Hepatic stellate cell (primary cell): ENCODE measurements around the gene UPK3A.

ENCODE experiments used
- DNase-seq: peaks from one replicate; pipeline ENCODE4 v3.0.0; 2011; ENCODE audit warnings: low spot score

The UPK3A gene

DNA sequence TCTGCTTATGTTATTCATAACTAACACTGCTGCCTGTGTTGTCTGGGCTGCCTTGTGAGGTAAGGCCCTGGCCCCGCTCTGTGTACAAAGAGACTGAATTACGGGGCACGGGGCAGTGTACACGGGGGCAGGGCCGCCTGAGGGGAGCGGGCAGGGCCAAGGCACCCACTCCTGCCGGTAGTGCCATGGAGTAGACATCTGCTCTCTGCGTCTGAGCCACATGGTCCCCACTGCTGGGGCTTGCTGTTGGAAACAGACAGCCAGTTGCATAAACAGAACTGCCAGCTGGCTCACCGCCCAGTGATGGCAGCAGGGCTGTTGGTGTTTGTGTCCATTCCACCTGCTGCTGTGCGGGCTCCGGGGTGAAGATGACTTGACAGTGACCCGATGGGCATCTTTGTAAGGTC is 44.8 kb downstream of the UPK3A start:
- no peak for DNase-seq

DNA sequence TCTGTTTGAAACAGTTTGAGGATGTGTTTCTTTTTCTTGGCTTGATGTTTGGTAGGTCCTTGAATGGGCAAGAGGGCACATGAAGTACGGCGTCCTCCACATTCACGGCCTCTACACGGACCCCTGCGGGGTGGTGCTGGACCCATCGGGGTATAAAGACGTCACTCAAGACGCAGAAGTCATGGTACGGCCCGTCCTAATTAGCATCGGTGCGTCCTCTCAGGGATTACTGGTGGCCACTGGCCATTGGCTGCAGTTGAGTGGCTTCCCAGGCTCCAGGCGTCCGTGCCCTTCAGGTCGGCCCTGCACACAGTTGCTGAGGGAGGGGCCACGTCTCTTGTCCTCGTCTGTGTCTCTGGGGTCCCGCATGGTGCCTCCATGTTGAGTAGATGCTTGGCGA is 45.8 kb downstream of the UPK3A start:
- no peak for DNase-seq

DNA sequence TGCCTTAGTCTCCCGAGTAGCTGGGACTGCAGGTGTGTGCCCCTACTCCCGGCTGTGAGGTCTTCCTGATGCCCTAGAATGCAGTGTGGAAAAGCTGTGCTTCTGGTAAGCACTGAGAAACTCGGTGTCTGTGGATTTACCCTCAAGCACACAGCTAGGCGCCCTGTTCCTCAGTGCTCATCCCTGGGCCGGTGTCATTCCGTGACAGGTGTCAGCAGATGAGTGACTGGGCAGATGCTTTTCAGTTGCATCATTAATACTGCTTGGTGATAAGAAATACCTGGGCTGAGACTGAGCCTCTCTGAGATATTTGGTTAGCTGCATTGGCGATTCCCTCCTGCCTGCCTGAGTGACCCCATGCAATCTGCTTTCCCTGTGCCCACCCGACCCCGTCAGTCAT is 46.7 kb downstream of the UPK3A start:
- no peak for DNase-seq

DNA sequence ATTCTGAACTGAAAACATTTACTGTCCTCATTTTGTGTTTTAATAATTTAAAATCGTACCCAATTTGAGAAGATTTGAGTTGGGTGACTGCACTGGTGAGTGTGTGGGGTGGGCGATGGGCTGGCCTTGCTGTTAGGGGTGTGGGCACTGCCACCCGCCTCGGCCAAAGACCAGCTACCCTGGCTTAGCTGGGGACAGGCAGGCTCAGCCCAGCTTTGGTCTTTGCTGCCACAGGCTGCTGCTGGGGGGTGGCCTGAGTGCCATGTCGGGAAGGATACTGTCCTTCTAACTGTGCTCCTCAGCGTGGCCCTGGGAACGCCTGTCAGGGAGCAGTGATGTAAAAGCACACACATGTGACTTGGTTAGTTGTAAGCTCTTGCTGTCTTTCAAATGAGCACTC is 47.3 kb downstream of the UPK3A start:
- DNase-seq, result no peak

DNA sequence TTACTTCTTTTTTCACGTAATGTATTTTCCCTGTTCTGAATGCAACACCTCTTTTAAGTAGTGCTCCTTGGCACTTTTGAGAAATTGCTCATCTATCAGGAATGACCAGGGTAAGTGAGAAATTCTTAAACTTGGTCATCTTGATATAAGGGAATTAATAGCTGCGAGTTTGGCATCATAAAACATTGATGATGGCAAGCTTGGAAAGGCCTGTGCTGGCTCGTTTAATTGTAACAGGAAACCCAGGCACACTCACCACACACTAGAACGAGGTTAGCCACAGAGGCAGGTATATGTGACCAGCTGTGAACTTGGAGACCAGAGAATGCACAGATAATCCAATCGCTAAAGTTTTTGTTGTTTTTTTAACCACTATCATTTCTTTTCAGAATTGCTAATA is 49.3 kb downstream of the UPK3A start:
- DNase-seq, result no peak

DNA sequence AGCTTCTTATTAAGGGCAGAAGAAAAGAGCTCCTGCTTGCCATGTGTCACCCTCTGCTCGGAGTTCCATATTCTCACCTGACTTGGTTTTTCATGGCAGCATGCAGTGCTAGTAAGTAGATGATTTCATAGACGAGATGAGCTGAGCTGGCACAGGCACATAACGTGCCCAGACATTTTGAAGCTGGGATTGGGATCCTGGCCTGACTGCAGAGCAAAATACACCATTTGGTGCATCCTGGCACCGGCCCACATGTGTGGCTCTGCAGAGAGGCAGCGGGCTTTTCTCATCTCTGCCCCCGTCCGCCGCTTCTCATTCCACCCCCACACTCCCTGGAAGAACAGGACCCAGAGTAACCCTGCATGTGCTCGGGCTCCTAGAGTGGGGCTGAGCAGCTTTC is 49.8 kb downstream of the UPK3A start:
- DNase-seq, result no peak

DNA sequence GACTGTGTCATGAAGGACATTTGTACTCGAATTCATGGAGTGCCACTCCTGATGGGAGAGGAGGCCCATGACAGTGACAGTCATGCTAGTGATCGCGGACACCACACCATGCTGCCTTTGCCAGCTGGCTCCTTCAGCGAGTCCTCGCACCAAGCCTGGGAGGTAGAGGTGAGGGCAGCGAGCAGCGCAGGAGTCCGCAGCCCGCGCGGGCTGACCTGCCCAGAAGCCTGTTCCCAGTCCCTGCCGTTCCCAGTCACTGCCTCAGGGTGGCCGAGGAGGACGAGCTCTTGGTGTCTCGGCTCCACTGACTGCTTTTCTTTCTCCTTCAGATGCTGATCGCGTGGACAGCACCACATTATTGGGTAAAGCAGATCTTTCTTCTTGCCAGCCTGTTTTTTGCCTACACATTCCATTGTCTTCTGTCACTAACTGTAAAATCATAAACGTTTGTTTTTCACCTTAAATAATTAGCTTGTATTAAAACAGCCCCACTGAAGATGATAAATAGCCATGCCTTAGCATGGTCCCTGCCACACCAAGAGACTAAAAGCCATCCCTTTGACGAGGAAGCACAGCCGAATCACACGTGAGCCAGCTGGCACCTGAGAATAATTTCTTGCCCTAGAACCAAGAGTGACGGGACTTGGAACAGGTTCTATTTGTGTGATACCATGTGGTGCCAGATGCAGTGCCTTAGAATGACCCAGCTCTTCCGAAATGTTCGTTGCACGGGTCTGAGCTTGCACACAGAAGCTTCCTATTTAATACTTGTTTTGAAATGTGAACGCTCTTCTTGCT is 50.5 kb downstream of the UPK3A start:
- no peak for DNase-seq

DNA sequence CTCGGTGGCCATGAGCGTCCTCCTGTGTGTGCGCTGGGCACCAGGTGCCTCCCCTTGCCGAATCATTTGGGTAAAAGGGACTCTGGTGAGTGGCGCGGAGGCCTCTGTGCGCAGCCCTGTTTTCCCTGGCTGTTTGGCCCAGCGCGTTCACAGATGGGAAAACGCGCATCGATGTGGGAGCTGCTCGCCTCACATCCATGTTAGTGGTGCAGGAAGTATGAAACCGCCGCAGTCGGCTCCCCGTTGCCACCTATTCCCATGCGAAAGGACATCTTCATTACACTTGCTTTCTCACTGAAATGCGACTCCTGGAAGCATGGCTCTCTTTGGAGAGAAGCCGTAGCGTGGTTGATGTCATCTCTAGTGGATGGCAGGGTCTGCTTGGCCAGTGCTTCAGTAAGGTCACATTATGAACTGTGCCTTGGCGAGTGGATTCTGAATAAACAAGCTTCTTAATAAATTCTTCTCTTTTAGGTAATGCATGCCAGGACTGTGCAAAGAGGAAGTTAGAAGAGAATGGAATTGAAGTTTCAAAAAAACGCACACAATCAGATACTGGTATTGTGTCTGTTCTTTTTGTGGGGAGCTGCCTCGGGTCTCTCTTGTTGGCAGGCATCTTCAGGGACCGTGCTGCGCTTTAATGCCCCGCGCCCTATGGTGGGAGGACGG is 51.2 kb downstream of the UPK3A start:
- no peak for DNase-seq

DNA sequence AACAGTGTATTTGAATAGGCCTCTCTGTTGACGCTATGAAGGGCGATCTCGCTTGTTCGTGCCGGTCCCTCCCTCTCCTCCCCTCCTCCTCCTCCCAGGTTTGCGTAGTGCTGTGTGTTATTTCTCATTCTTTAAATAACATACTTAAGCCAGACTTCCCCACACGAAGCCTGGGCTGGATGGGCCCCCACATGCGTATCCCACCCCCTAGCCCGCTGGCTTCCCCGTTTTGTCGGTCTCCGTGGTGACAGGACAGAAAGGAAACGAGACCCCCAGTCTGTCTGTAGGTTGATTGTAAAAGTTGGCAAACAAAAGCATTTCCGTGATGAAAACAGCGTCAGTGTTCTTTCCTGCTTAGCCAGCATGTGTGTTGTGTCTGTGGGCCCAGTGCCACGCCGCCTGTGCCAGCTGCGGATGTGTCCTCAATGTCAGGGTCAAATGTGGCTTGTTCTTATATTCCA is 52.3 kb downstream of the UPK3A start:
- no peak for DNase-seq

DNA sequence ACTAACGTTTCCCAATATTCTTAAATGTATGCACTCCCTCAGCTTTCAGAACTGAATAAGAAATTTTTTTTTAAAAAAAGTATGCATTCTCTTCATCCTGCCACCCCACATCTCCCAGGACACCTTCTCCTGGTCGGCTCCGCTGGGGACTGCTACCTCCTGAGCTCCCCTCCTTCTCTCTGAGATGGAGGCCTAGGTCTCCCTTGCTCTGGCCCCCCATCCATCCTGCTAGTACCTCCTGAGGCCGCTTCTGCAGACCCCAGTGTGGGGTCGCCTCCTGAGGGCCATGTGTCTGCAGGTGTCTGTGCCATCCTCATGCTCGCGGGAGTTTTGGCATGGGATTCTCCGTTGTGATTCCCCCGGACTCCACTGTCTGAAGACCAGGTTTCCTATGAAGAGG is 52.8 kb downstream of the UPK3A start:
- DNase-seq, result no peak

DNA sequence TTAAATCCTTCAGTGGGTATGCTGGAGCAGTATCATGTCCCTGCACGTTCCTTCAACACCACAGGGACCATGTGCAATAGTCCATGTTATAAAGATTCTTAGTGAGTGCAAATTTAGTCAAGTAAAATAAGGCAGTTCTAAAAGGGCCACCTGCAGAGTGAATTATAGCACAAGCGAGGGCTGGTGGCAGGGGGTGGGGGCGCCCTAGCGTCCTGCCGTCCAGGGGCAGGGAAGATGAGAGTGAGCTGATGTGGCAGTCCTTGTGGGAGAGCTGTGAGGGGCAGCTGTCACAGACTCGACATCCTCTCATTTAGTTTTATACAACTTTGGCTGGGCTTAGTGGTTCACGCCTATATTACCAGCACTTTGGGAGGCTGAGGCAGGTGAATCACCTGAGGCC is 54.0 kb downstream of the UPK3A start:
- no peak for DNase-seq

DNA sequence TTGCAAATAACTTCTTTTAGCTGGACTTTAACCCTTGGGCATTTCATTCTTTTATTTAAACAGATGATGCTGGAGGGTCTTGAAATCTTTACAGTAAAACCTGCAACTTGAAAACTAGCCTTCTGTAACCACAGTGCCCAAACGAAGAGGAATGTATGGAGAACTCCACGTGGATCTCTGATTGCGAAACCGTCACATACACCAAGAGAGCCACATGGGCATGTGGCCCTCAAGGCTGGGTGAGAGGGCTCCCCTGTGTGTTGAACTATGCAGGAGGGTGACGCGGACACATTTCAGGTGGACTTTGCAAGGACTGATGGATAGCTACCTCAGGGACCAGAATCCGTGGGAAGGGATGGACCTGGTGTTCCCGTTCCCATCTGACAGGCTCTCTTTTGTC is 55.6 kb downstream of the UPK3A start:
- no peak for DNase-seq

DNA sequence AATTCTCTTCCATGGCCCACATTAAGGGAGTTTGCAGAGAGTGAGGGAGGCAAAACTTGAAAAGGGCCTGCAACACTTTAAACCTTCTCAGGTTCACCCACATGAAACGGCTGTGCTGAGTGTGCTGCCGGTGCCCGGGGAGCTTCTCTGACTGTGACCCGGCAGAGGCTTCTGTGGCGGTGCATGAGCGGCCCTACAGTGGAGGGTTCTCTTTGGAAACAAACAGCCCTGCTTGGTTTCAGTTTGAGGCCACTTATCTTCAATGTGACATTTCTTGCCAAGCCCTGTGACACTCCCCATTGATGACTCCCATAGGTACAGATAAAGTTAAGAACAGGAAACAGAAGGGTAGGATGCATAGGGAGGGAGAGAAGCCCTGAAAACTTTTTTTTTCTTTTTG is 56.7 kb downstream of the UPK3A start:
- DNase-seq, result no peak

DNA sequence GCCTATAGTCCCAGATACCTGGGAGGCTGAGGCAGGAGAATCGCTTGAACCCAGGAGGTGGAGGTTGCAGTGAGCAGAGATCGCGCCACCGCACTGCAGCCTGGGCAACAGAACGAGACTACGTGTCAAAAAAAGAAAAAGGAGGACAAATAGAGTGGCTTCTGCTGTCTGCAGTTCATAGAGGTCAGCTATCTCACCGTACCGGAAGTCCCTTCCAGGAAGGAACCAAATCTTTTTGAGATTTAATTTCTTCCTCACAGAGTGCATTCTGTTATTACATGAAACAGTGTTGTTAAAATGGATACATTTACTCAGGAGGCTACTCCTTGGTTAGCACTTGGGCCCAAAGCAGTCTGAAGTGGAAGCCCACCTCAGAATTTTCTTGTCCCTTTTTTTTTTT is 58.4 kb downstream of the UPK3A start:
- DNase-seq, result no peak

DNA sequence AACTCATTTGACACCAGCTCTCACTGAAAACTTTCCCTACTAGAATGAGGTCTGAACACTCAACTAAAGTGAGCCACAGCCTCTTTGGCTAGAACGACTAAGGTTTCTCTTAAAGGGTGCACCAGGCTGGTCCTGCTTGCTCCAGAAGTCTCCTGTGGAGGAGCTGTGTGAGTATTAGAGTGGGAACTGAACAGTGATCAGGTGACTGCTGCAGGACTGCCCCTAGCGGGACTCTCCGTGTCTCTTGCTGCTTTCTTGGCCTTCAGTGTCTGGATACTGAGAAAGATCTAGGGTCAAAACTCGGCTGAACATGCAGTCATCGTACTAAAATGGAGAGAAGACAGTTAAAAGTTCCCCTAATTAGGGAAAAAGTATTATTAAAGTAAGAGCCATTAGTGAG is 59.6 kb downstream of the UPK3A start:
- no peak for DNase-seq
